HG02588 (cell line): Measurements from ENCODE around the gene CARD19.

Source experiments
- ATAC-seq: cut with Tn5 transposase; IDR thresholded peaks from one replicate; pipeline ENCODE4 v1.9.1; 2021; ENCODE audit warnings: mild to moderate bottlenecking, moderate library complexity; ENCODE audit not compliant: unreplicated experiment

CARD19 gene

DNA sequence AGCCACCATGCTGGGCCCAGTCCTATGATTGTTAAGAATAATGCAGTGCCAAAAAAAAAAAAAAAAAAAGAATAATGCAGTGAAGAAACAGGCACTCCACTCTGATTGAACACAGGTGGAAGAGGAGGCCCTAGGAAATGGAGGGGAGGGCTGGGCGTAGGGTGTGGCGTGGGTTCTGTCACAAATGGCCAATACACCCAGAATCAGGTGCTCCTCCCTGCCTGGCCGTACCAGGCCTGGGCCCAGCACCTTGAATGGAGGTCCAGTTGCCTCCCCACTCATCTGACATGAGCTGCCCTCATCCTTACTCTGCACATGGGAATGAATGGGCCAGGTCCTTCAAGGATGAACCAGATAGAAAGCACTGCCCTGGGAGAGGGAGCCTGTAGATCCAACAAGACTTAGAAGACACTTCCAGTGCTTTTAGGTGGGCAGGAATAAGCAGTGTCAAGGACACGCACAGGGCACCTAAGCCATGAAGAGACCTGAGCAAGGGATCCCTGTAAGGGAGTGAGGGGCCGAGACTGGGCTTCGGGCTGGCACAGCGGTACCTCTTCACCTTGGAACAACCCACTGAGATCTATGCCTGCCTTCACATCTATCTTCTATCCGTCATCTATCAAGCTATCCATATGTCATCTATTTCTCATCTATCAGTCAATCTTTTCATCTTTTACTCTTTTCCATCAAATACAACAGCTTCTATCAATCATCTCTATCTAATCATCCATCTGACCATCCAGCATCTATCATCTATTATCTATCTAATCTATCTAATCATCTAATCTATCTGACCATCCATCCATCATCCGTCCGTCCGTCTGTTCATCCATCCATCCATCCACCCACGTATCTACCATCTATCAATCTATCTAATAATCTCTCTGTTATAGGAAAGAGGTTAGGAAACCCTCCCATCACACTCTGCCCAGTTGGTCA is 22.2 kb downstream of the CARD19 start:
- no peak for ATAC-seq

DNA sequence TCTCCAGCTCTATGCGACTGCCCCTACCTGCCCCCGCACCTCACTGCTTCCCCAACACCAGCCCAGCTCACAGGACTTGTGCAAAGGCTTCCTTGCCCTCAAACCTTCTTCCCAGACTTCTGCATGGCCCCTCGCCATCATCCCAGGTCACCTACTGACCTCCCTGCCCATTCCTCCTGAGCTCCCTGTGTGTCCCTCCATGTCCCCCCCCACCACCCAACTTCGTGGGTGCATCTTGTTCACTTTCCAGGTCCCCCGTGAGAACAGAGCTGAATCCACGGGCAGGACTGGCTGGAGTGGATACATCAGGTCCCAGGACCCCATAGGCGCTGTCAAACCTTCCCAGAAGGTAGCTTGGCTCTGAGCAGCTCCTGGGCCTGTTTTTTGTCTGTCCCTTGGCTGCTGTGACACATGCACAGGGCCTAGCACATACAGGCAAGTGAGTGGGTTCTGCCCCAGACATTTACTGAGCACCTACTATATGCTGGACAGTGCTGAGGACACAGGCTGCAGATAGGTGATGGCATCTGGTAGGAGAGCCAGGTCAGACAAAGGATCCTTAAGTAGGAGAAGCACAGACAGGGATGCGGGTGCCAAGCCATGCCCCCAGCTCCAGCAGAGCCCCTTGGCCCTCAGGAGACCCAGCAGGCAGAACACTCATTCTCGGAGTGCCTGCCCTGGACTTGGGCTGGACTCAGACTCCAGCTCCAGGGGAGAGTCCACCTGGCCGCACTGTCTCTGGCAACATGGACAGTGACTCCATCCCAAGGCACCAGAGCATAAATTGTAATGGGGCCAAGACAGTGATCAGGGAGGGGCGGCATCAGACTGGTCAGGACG is 23.1 kb downstream of the CARD19 start:
- ATAC-seq, result no peak

- ATAC-seq, result no peak
Measured at GRCh38 chr9:93119703-93119952, 23.6 kb downstream of the CARD19 start.

- peak; percentile 85 for ATAC-seq
Measured at GRCh38 chr9:93119953-93120845, 24.2 kb downstream of the CARD19 start.

GRCh38 chr9:93120846-93121315 is 24.9 kb downstream of the CARD19 start:
- ATAC-seq, result no peak

DNA sequence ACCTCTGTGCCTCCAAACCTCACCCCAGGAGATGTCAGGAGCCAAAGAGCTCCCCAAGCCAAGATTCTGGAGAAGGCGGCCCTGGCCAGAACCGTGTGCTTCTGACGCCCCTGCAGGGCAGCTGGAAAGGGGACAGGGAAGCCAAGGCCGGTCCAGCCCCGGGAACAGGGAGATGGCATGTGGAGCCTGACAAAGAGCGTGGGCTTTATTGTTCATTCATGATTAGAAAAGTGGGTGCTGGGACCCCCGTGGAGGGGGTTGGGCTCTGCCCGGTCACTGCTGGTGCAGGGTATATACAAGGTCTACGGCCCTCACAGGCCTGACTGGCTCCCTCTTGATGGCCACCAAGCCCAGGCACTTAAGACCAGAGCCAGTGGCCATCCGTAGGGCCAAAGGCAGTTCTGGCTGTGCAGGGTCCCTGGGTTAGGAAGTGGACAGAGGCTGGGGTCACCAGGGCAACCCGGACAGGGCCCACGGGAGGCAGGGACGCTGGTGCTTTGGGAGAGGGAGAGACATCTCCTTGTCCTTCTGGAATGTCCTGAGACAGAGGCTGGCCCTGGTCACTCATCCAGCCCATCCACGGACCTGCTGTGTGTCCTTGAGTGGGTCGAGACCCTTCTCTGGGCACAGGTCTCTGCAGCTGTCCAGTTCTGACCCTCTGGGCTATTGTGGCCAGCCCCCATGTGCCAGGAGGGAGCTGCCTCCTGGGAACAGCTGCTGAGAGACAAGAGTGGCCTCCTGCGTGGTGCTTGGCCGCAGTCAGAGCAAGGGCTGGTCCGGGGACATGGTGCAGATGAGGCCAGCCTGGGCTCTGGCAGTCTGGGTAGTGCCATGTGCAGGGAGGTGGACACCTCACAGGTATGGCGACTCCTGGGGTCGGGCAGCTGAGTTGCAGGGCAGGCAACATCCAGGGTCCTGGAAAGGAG is 25.6 kb downstream of the CARD19 start:
- ATAC-seq, result no peak

- ATAC-seq, result no peak
Measured at GRCh38 chr9:93122721-93123221, 26.8 kb downstream of the CARD19 start.

- ATAC-seq, result no peak
Measured at GRCh38 chr9:93123561-93124283, 27.7 kb downstream of the CARD19 start.

- ATAC-seq, result no peak
Measured at GRCh38 chr9:93124793-93125192, 28.8 kb downstream of the CARD19 start.

DNA sequence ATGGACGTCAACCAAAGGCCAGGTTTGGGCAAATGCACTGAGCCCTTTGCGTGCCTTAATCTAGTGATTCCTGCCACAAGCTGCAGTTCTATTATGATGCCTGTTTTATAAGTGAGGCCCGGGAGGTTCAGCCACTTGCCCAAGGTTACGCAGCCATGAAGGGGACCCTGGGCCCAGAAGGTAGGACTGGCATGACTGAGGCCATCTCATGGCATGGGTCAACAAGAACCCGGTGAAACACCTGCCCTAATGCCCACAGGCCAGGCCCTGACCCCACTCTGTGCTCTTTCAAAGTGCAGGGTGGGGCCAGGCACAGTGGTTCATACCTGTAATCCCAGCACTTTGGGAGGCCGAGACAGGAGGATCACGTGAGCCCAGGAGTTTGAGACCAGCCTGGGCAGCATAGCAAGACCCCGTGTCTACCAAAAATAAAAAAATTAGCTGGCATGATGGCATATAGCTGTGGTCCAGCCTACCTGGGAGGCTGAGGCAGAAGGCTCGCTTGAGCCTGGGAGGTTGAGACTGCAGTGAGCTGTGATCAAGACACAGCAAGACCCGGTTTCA is 29.4 kb downstream of the CARD19 start:
- ATAC-seq, result no peak

DNA sequence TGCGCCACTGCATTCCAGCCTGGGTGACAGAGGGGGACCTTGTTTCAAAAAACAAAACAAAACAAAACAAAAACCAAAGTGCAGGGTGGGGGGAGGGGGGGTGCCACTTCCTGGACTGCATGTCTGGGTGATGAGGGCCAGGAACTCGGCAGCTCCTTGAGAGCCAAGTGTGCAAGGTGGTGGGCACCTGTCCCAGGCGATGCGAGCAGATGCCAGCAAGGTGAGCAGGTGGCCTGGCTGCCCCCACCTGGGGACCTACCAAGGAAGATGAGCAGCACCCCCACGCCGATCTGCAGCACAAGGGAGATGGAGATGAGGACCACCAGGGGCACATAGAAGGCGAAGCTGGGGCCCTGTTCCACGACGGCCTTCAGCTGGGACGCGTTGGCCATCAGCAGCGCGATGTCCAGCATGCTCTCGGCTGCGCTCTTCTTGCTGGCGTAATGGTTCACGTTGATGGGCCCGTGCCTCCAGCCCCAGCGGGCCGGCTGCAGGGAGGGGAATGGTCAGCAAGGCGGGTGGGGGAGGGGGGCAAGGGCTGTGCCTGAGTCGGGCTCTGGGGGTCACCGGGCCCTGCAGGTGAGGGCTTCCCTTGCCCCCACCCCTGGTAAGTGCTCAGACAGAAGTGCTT is 30.2 kb downstream of the CARD19 start:
- ATAC-seq, result no peak

- no peak for ATAC-seq
Measured at GRCh38 chr9:93126825-93127368, 30.9 kb downstream of the CARD19 start.

DNA sequence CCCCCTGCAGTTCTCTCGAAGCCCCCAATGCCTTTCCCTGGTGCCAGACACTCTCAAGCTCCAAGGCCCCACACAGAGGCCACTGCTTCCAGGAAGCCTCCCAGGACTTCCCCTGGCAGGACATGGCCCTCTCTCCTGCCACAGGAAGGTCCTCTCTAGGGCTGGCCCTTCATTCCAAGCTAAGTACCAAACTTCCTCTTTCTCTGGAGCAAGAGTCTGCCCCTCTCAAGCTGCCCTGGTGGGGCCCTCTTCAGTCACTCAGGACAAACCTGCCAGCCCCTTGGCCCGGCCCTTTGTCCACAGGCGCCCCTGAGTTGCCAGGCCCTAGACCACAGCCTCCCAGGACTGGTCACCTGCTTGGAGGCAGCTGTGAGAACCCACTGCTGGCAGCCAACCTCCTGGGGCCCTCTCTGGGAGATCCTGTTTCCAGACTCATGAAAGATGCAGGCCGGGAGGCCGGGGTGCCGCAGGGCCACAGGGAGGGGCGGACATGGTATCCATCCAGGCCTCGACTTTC is 31.4 kb downstream of the CARD19 start:
- no peak for ATAC-seq

GRCh38 chr9:93128011-93128714 is 32.1 kb downstream of the CARD19 start:
- ATAC-seq, result no peak

DNA sequence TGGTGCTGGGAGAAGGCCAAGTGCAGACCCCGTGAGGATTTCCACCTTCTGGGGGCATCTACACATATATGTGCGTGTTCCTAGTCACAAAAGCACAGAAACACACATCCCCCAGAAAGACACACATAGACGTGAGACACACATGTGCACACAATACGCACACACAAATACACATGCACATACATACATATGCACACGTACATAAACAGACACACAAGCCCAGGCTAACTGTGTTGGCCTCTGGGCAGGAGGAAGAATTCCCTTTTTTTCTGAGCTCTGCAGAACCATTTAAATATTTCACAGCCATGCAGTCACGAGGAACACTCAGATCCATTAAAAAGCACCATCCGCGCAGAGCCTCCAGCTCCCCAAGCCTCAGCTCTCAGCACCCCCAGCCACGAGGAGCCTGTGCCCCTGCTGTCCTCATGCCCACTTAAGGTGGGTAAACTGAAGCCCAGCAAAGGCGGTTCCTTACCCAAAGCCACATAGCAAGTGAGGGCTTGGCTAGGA is 32.8 kb downstream of the CARD19 start:
- ATAC-seq, result no peak

DNA sequence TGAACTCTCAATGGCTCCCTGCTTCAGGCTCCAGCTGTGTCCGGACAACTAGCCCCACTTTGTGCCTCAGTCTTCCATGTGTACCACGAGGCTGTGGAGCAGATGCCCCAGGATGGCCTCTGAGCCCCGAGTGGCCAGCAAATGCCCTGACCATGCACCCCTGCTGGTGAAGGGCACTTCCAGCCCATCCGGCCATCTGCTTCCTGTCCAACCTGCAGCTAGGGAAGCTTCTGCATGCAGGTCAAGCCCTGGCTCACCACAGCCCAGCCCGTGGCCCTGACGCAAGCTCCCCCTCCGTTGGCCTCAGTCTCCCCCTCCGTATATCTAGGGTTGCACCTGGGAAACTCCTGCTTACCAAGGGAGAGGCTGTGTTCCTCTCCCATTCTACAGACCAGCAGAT is 33.3 kb downstream of the CARD19 start:
- ATAC-seq, result no peak
